Gastrocnemius medialis (tissue), 4 donors: Measurements from ENCODE around the gene PLEKHA5. TPM values are rescaled to one million over a fixed set of nuclear protein-coding genes. Genes with fewer than 3 reads are reported as not detected.

Source experiments
- ATAC-seq, 2 donors: fragments of 150-250 bp; one replicate each; pipeline ENCODE4 v1.9.1; 2016
- DNase-seq, 2 donors: peaks; one replicate each; pipeline ENCODE4 v3.0.0-alpha.2; 2019
- H3K27ac ChIP-seq, 4 donors: fragments of 200-600 bp; sonication (generic); 1 replicate in 1 of 4; 2 replicates in 3 of 4; pipeline ENCODE4 v1.5.1; 2016 to 2018; ENCODE audit warnings: mild to moderate bottlenecking in 2 of 4, moderate library complexity in 1 of 4
- H3K27me3 ChIP-seq, 3 donors: fragments of 200-600 bp; sonication (generic) in 2 of 3; 1 replicate in 1 of 3; 2 replicates in 2 of 3; pipeline versions ENCODE4 v1.5.1 to v1.6.0; 2016 to 2019; ENCODE audit warnings: mild to moderate bottlenecking in 1 of 3, moderate library complexity in 1 of 3
- H3K36me3 ChIP-seq, 2 donors: fragments of 200-600 bp; sonication (generic) in 1 of 2; one replicate each; pipeline ENCODE4 v1.5.1; 2017 to 2018
- H3K4me1 ChIP-seq, 2 donors: fragments of 200-600 bp; sonication (generic) in 1 of 2; one replicate each; pipeline ENCODE4 v1.5.1; 2016 to 2017; ENCODE audit warnings: mild to moderate bottlenecking in 2 of 2
- H3K4me3 ChIP-seq, 4 donors: fragments of 200-600 bp; sonication (generic) in 3 of 4; 1 replicate in 1 of 4; 2 replicates in 3 of 4; pipeline ENCODE4 v1.5.1; 2016 to 2019; ENCODE audit warnings: mild to moderate bottlenecking in 2 of 4
- H3K9me3 ChIP-seq, 3 donors: fragments of 200-600 bp; sonication (generic) in 2 of 3; 1 replicate in 1 of 3; 2 replicates in 2 of 3; pipeline ENCODE4 v1.5.1; 2016 to 2019
- POLR2A ChIP-seq, 2 donors: fragments of 450-650 bp; IDR thresholded peaks; one replicate each; pipeline ENCODE4 v1.6.1; 2017; ENCODE audit warnings: antibody characterized with exemption in 2 of 2, mild to moderate bottlenecking in 2 of 2, moderate library complexity in 2 of 2
- in situ Hi-C, 4 donors: fragments of 200-750 bp; cut with MboI; loops; one replicate each; pipeline versions ENCODE4 v1.15.0 to v1.8.0; 2017; ENCODE audit warnings: low sequenced_read_pairs in 4 of 4
- intact Hi-C: fragments of 100-400 bp; cut with DNase I; formaldehyde crosslinking; loops from one replicate; pipeline ENCODE4 v1.15.1; 2023; ENCODE audit warnings: low total_unique reads
- total RNA-seq, 4 donors: library from RNA; depleted of rRNA; stranded (reverse); fragments of >200 nt; gene quantifications; one replicate each; pipeline versions ENCODE4 v1.1.0 to v1.2.3, GENCODE V29; 2016
- TF ChIP-seq, protein P1 (sequence below), 5 experiments: fragments of 450-650 bp in 3 of 5; fragments of 200-600 bp in 2 of 5; sonication (generic) in 2 of 5; IDR thresholded peaks in 4 of 5; conservative IDR thresholded peaks in 1 of 5; 1 replicate in 4 of 5; 2 replicates in 1 of 5; pipeline ENCODE4 v1.5.1; 2016 to 2019; ENCODE audit warnings: antibody characterized with exemption in 5 of 5, mild to moderate bottlenecking in 3 of 5, moderate library complexity in 3 of 5

PLEKHA5 gene
- total RNA-seq, 4 donors from 2014 or later: 1.0 to 2.7 (median 1.5) TPM

DNA sequence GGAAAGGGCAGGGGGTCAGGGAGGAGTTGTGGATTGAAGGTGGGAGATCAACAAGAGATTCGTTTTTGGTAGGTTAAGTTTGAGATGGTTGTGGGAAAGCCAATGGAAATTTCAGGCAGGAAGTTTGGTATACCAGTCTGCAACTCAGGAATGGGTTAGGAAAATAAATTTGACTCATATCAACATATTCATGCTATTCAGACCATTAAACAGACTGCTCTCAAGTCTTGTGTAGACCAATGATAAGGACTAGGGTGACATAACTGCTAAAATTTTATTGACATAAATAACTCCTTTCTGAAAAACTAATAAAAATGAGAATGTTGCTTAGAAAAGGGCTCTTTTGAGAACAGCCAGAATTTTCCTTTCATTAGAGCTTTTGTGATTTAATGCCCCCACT is 60.0 kb downstream of the PLEKHA5 start:
- in situ Hi-C loops: loop anchor here (25.0 kb wide), 5 partner anchors 98 to 1052 kb away; partner anchors contain the start of gene PIK3C2G (in 2 of the 4)
- ATAC-seq: no peak
- no peaks in the 10 kb centered on the region for H3K4me1 ChIP-seq

DNA sequence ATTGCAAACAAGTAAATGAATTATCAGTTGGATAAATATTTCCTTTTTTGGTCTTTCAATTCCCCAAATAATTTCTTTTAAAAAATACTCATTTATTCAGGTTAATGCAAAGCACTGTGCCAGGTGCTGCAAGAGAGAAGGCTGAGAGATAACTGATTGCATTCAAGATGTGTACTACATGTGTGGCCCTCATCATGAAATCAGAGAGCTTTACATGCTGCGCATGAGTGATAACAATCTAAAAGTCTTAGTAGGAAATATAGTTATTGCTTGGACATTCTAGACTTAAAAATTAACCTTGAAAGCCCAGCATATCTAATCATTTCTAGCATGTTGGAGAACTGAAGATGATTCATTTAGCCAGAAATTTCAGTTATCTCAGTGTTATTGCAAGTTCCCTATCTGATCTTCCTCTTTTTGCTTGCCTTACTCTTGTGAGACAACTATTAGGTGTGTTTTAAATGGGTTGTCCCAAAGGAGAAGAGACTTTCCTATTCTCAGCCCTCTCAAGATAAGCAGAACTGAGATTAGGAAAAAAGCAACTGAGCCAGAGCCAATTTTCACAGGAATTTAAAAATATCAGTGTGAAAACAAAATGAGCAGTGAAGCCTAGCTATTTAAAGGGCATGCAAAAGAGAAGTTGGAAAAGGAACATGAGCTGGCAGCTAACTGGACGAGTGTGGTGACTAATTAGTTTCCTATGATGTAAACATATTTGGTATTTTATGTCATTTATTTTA is 60.9 kb downstream of the PLEKHA5 start:
- no peaks in the 10 kb centered on the region for H3K27me3 ChIP-seq
- intact Hi-C loops (no loop called here), in situ Hi-C loops (loop anchor here (25.0 kb wide), 5 partner anchors 97 to 1053 kb away; partner anchors contain the start of gene PIK3C2G (in 2 of the 4))
- no peaks in the 10 kb centered on the region for H3K36me3 ChIP-seq
- no peaks in the 10 kb centered on the region for H3K4me1 ChIP-seq
- DNase-seq: no peak
- no peak for ATAC-seq
- no peak overlapping the region for H3K4me3 ChIP-seq
- no peaks in the 10 kb centered on the region for H3K9me3 ChIP-seq
- TF ChIP-seq, protein P1, sequence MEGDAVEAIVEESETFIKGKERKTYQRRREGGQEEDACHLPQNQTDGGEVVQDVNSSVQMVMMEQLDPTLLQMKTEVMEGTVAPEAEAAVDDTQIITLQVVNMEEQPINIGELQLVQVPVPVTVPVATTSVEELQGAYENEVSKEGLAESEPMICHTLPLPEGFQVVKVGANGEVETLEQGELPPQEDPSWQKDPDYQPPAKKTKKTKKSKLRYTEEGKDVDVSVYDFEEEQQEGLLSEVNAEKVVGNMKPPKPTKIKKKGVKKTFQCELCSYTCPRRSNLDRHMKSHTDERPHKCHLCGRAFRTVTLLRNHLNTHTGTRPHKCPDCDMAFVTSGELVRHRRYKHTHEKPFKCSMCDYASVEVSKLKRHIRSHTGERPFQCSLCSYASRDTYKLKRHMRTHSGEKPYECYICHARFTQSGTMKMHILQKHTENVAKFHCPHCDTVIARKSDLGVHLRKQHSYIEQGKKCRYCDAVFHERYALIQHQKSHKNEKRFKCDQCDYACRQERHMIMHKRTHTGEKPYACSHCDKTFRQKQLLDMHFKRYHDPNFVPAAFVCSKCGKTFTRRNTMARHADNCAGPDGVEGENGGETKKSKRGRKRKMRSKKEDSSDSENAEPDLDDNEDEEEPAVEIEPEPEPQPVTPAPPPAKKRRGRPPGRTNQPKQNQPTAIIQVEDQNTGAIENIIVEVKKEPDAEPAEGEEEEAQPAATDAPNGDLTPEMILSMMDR (IDR thresholded peaks at IDR 0.05 in 4 of 5, conservative IDR thresholded peaks at IDR 0.05 in 1 of 5): no peak
- TF ChIP-seq POLR2A (IDR thresholded peaks at IDR 0.05): no peak
- no peak overlapping the region for H3K27ac ChIP-seq

More for the DNA sequence above, 60.0 kb downstream of the PLEKHA5 start:
- Histone ChIP-seq H3K36me3 (no peaks in the 10 kb centered on the region), H3K27me3 (no peaks in the 10 kb centered on the region), H3K9me3 (no peaks in the 10 kb centered on the region), H3K27ac (no peak overlapping the region), H3K4me3 (no peak overlapping the region)
- no peak for DNase-seq
- intact Hi-C loops: loop anchor here (5.0 kb wide), 2 partner anchors 327 to 757 kb away; no protein-coding TSS in a partner anchor
- TF ChIP-seq, protein P1 (IDR thresholded peaks at IDR 0.05 in 4 of 5, conservative IDR thresholded peaks at IDR 0.05 in 1 of 5): no peak
- no peak for TF ChIP-seq POLR2A (IDR thresholded peaks at IDR 0.05)

DNA sequence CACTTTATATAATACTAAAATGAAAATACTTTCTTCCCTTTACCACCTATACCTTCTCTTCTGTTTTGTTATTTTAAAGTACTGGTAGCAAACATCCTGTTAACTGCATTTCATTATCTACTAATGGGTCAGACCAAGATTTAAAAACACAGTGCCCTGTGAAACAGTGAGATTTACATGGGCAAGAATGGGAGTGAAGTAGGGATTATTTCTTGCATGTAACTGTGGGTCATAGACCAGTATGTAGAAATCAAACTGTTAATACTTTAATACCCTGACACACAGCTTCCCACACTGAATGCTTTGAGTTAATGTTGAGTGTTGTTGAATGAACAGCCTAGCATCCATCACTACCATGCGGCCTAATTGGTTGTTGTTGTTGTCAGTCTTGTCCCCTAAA is 61.6 kb downstream of the PLEKHA5 start:
- H3K36me3 ChIP-seq: no peaks in the 10 kb centered on the region
- DNase-seq (no peak), ATAC-seq (no peak)
- intact Hi-C loops (no loop called here), in situ Hi-C loops (loop anchor here (25.0 kb wide), 5 partner anchors 96 to 1054 kb away; partner anchors contain the start of gene PIK3C2G (in 2 of the 4))
- no peak overlapping the region for H3K4me3 ChIP-seq
- H3K4me1 ChIP-seq: no peaks in the 10 kb centered on the region
- H3K27me3 ChIP-seq: no peaks in the 10 kb centered on the region
- TF ChIP-seq, protein P1 (IDR thresholded peaks at IDR 0.05 in 4 of 5, conservative IDR thresholded peaks at IDR 0.05 in 1 of 5): no peak
- TF ChIP-seq POLR2A (IDR thresholded peaks at IDR 0.05): no peak
- no peaks in the 10 kb centered on the region for H3K9me3 ChIP-seq
- H3K27ac ChIP-seq: no peak overlapping the region

DNA sequence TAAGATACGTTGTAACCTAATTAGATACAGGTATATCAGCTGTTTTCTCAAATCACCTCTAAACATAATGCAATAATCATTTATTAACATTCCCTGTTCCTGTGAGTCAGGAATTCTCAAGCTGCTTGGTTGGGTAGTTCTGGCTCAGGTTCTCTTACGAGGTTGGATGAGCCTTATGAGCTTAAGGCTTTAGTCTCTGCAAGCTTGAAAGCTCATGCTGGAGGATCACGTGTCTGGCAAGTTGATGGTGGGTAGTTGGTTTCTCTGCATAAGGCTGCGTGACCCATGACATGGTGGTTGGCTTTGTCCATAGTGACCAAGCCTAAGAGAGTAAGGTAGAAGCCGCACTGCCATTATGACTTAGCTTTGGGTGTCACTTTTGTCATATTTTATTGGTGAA is 62.0 kb downstream of the PLEKHA5 start:
- no peaks in the 10 kb centered on the region for H3K4me1 ChIP-seq
- in situ Hi-C loops (loop anchor here (25.0 kb wide), 5 partner anchors 96 to 1054 kb away; partner anchors contain the start of gene PIK3C2G (in 2 of the 4)), intact Hi-C loops (no loop called here)
- no peak overlapping the region for H3K4me3 ChIP-seq
- H3K27me3 ChIP-seq: no peaks in the 10 kb centered on the region
- H3K27ac ChIP-seq: no peak overlapping the region
- DNase-seq: no peak
- ATAC-seq: no peak
- no peaks in the 10 kb centered on the region for H3K9me3 ChIP-seq
- H3K36me3 ChIP-seq: no peaks in the 10 kb centered on the region
- TF ChIP-seq POLR2A (IDR thresholded peaks at IDR 0.05): no peak
- TF ChIP-seq, protein P1 (IDR thresholded peaks at IDR 0.05 in 4 of 5, conservative IDR thresholded peaks at IDR 0.05 in 1 of 5): no peak
